GM21528 (cell line): ENCODE measurements around the gene ROR2.

ENCODE experiments used
- ATAC-seq: cut with Tn5 transposase; IDR thresholded peaks from one replicate; pipeline ENCODE4 v1.9.1; 2021; ENCODE audit warnings: mild to moderate bottlenecking, moderate library complexity; ENCODE audit not compliant: unreplicated experiment, low FRiP score

ROR2 gene

GRCh38 chr9:91729558-91729842, 220.5 kb downstream of the ROR2 start:
- no peak for ATAC-seq

- no peak for ATAC-seq
Observed at GRCh38 chr9:91727972-91728371, 222.1 kb downstream of the ROR2 start.

GRCh38 chr9:91727316-91727861, 222.6 kb downstream of the ROR2 start:
- peak; percentile 68 for ATAC-seq

- no peak for ATAC-seq
Observed at GRCh38 chr9:91726406-91727100, 223.5 kb downstream of the ROR2 start.

GRCh38 chr9:91725651-91726050, 224.4 kb downstream of the ROR2 start:
- ATAC-seq: no peak

- no peak for ATAC-seq
Observed at GRCh38 chr9:91724609-91725505, 225.2 kb downstream of the ROR2 start.

- no peak for ATAC-seq
Observed at GRCh38 chr9:91724068-91724440, 226.0 kb downstream of the ROR2 start.

- no peak for ATAC-seq
Observed at GRCh38 chr9:91723420-91724067, 226.5 kb downstream of the ROR2 start.

GRCh38 chr9:91720751-91721705, 229.0 kb downstream of the ROR2 start:
- no peak for ATAC-seq

- no peak for ATAC-seq
Observed at GRCh38 chr9:91720313-91720712, 229.7 kb downstream of the ROR2 start.

GRCh38 chr9:91718071-91718470, 232.0 kb downstream of the ROR2 start:
- no peak for ATAC-seq

GRCh38 chr9:91716815-91717214, 233.2 kb downstream of the ROR2 start:
- no peak for ATAC-seq

- no peak for ATAC-seq
Observed at GRCh38 chr9:91716239-91716638, 233.8 kb downstream of the ROR2 start.

GRCh38 chr9:91714874-91715615, 235.0 kb downstream of the ROR2 start:
- ATAC-seq: no peak

- no peak for ATAC-seq
Observed at GRCh38 chr9:91714020-91714806, 235.8 kb downstream of the ROR2 start.

- ATAC-seq: no peak
Observed at GRCh38 chr9:91712811-91713210, 237.2 kb downstream of the ROR2 start.

GRCh38 chr9:91711755-91712601, 238.1 kb downstream of the ROR2 start:
- peak; percentile 94 for ATAC-seq

GRCh38 chr9:91710158-91710557, 239.9 kb downstream of the ROR2 start:
- no peak for ATAC-seq
